ENCODE data around the gene MET.

- TF ChIP-seq, protein P1, sequence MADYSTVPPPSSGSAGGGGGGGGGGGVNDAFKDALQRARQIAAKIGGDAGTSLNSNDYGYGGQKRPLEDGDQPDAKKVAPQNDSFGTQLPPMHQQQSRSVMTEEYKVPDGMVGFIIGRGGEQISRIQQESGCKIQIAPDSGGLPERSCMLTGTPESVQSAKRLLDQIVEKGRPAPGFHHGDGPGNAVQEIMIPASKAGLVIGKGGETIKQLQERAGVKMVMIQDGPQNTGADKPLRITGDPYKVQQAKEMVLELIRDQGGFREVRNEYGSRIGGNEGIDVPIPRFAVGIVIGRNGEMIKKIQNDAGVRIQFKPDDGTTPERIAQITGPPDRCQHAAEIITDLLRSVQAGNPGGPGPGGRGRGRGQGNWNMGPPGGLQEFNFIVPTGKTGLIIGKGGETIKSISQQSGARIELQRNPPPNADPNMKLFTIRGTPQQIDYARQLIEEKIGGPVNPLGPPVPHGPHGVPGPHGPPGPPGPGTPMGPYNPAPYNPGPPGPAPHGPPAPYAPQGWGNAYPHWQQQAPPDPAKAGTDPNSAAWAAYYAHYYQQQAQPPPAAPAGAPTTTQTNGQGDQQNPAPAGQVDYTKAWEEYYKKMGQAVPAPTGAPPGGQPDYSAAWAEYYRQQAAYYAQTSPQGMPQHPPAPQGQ (CRISPR knock-in tag; IDR thresholded peaks at IDR 0.05; ENCODE audit: borderline replicate concordance), result no peak
- TF ChIP-seq MYC (CRISPR knock-in tag; IDR thresholded peaks at IDR 0.05; ENCODE audit: borderline replicate concordance) (no peak), ZFP1 (CRISPR knock-in tag; IDR thresholded peaks at IDR 0.05) (no peak)
Observed at GRCh38 chr7:116704650-116705228, 32.7 kb downstream of the MET start.

All from HepG2 (cell line).